GM18861 (cell line): Measurements from ENCODE around the gene BTG4.
A peak's percentile ranks its signal among the peaks of the same experiment; 100 is the strongest.

ENCODE experiments used
- ATAC-seq: cut with Tn5 transposase; IDR thresholded peaks from one replicate; pipeline ENCODE4 v1.9.1; 2021; ENCODE audit not compliant: unreplicated experiment

BTG4 gene

GRCh38 chr11:111456086-111456858 is 55.9 kb downstream of the BTG4 start:
- ATAC-seq, result no peak

DNA sequence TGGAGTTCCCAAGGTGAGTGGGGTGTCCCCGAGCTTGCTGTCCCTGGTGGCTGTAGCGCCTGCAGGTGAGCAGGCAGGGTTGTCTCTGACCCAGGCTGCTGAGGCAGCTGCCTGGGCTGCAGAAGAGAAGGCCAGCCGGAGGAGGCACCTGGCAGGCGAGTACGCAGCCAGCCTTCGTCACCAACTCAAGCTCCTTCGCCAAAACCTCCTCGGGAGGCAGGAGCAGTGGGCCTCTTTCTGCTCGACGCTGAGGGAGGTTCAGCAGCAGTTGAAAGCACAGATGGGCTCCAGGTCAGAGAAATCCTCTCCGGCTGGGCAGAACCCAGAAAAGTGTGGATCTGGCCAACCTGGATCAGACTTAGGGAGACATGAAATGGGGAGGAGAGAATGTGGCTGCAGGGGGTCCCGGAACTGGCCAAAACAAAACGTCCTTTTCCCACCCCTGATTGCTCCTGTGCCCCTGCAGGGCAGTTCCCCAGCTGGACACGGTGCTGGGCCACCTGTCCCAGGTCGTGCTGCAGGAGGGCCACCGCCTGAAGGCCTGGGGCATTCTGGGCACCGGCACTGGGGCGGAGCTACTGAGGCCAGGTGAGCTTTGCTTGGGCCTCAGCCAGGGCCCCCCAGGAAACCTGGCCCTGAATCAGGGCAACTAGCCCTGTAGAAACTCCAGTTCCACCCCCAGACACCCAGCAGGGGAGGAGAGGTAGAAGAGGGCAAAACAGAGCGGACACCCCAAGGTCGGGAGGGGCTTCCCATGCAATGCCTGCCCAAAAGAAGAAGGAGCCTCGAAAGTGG is 56.7 kb downstream of the BTG4 start:
- ATAC-seq, result no peak

DNA sequence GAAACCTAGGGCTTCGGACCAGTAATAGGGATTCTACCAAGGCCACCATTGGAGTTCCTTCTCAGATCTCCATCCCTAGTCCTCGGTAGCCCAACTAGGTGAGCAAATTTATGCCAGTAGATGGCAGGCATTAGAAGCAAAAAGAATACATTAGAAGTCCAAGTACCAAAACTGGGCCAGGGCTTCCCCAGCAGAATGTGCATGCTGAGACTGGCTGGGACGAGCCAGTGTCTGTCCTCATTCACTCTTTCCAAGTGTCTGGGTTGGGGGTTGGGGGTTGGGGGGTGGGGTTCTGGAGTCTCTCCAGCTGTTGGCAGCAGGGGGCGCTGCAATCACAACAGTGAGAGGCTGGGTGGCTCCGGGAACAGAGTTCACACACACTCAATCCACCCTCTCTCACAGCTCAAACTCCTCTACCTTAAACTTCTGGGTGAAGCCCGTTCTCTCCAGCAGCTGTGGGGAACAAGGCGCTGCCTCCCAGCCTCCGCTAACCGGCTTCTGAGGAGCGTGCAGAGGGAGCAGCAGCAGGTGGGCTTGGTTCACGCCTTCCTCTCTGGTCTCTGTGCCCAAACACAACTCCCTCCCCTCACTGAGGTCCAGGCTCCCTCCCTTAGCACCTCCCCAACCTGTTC is 57.5 kb downstream of the BTG4 start:
- no peak for ATAC-seq

DNA sequence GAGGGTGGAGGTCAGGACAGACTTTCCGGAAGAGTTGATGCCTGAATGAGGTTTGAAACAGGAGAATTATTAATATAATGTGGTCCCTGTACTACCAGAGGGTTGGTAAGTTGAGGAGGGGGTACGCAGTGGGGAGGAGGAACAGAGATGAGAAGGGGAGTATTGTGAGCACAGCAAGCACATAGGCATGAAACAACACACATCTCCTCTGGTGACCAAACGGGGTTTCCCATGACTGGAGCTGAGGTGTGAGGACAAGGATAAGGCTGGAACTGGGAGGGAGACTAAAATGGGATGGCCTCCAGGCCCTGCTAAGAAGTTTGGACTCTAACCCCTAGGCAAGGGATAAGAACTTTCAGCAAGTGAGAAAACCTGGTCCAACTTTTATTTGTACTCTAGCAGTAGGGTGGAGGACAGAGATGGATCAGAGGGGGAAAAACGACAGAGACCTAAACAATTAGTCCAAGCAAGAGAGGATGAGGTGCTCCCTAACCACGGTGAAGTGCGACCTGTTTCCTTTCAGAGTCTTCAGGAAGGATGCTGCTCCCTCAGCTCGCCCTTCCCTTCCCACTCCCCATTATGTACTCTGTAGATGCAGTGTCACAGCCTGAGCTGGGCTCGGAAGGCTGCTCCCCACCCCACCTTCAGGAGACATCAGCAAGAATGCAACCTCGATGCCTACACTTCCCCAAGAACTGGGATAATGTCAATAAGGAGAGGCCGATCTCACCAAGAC is 59.2 kb downstream of the BTG4 start:
- no peak for ATAC-seq

DNA sequence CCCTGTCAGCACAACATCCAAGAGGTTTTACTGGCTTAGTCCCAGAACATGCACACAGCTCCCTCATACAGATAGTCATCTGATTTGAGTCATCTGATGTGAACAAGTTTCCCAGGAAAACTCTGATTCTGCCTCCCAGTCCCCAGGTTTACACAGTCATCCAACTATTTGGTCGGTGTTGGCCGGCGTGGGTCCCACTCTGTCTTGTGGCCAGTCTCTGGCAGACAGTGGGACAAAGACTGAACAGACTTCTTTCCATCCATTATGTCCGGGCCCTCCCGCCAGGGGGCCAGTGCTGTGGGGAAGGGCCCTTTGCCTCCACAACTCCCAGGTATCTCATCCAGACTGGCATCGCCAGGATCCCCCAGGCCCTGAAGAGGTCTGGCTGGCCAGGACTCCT is 60.0 kb downstream of the BTG4 start:
- no peak for ATAC-seq

GRCh38 chr11:111450480-111451320 is 61.5 kb downstream of the BTG4 start:
- ATAC-seq, result peak; percentile 85

GRCh38 chr11:111449696-111450479 is 62.3 kb downstream of the BTG4 start:
- no peak for ATAC-seq

DNA sequence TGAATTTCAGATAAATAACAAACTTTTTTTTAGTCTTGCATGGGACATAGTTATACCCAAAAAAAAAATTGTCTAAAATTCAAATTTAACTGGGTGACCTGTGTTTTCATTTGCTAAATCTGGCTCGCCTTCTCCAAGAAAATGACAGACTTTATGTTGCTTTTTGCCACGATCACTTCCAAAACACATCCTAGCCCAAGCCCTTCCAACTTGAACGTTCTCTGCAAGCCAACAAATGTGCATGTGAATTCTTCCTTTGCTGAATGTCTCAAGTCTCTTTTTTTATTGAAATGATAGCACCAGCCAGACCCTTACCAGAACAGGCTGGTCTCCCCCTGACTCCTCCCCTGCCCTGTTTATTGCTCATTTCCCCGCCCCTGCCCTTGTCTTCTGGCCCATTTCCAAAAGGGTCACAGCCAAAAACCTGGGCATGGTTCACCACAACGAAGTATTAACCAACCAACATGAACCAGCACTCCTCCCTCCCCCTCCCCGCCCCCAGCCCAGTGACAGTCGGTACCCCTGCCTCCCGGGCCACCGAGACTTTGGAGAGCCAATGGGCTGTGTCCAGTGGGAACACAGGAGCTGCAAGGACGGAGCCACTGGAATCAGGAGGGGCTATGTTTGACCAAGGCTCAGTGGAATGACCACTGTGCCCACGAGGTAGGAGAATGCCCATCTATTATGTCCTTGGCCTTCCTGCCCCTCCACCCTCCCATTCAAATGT is 63.2 kb downstream of the BTG4 start:
- ATAC-seq, result no peak

DNA sequence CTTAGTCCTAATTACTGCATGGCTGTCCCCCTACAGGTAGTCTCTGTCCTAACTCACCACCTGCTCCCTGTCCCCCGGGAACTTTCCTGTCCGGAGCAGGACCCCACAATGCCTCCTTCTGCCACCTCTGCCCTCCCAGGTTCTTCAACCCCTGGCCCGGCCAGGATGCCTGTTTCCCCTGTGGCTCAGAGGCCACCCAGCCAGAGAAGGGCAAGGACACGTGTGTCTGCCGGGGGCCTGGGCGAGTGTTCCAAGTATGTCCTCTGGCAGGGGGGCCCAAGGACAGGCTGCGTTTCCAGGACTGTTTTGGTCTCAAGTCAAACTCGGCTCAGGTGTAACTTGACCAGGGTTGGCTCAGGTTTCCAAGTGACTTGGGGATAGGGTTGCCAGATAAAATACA is 63.8 kb downstream of the BTG4 start:
- no peak for ATAC-seq

DNA sequence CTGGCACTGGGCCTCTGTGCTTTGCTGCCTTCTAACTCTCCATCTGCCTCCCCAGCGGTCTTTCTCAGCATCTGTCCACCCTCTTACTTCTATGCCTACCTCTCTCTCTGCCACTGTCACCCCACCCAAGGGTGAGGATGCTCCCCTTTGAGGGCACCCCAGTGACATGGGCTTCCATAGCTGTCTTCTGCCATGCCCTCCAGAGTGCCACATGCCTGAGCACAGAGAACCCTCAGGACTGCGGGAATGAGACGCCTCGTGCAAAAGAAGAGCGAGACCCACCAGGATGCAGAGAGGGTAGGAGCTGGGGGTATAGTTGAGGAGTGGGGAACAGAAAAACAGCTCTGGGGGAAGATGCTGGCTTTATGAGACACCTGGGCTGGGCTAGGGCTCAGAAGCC is 64.3 kb downstream of the BTG4 start:
- ATAC-seq, result no peak

DNA sequence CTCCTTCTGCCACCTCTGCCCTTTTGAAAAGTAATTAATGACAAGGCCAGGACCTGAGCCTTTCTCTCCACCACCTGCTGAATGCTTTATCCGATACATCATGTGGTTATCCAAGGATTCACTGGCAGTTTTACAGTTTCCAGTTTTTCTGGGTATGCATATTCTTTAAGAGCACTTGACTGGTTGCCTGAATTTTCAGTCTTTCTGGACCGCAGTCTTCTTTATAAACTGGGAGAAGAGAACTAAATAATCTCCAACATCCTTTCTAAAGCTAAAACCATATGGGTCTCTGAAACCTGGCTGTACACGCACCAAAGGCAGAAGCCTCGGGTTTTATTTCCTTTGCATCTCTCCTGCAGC is 65.1 kb downstream of the BTG4 start:
- ATAC-seq, result no peak

DNA sequence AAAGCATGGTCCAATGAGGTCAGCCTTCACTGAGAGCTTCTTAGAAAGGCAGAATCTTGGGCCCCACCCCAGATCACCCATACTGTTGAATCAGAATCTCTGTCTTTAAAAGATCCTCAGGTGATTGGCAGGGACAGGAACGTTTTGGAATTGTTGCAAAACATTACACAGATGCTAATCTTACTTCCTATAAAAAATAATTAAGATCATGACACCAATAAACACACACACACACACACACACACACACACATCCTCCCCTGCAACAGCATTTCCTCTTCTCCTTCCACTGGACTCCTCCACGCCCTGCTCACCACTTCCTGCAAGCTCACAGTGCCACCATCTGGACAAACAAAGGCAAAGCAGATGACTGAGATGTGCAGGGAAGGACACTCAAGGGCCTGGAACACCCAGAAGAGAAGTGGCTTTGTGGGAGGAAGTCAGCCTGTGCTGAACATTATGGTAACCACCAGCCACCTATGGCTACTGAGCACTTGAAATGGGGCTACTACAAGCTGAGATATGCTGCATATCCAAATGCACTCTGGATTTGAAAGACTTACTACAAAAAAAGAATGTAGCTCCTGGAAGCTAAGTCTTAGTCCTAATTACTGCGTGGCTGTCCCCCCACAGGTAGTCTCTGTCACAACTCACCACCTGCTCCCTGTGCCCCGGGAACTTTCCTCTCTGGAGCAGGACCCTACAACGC is 65.6 kb downstream of the BTG4 start:
- ATAC-seq, result peak; percentile 76

GRCh38 chr11:111445586-111445985 is 66.6 kb downstream of the BTG4 start:
- no peak for ATAC-seq
